Esophagus squamous epithelium (tissue), 5 donors: ENCODE data around the gene FTCD. TPM values are rescaled to one million over a fixed set of nuclear protein-coding genes. Genes with fewer than 3 reads are reported as not detected.
A peak's percentile ranks its signal among the peaks of the same experiment; 100 is the strongest.

Source experiments
- DNase-seq: peaks from one replicate; lab custom pipeline; 2025; lab: John Stamatoyannopoulos, UW
- H3K27ac ChIP-seq, 4 donors: fragments of 200-600 bp; sonication (generic); one replicate each; pipeline ENCODE4 v1.5.1; 2016 to 2019; ENCODE audit warnings: mild to moderate bottlenecking in 1 of 4
- H3K27me3 ChIP-seq, 4 donors: fragments of 200-600 bp; sonication (generic); 1 replicate in 3 of 4; 2 replicates in 1 of 4; pipeline versions ENCODE4 v1.5.1 to v1.6.0; 2017 to 2021; ENCODE audit warnings: antibody characterized with exemption in 1 of 4
- H3K36me3 ChIP-seq, 3 donors: fragments of 200-600 bp; sonication (generic); one replicate each; pipeline ENCODE4 v1.5.1; 2016 to 2019
- H3K4me1 ChIP-seq, 3 donors: fragments of 200-600 bp; sonication (generic); one replicate each; pipeline ENCODE4 v1.5.1; 2017 to 2019
- H3K4me3 ChIP-seq, 4 donors: fragments of 200-600 bp; sonication (generic); 1 replicate in 3 of 4; 2 replicates in 1 of 4; pipeline ENCODE4 v1.5.1; 2016 to 2019; ENCODE audit warnings: mild to moderate bottlenecking in 2 of 4, moderate library complexity in 1 of 4
- H3K9me3 ChIP-seq, 3 donors: fragments of 200-600 bp; sonication (generic); one replicate each; pipeline ENCODE4 v1.5.1; 2016 to 2019
- CTCF ChIP-seq, 6 experiments: fragments of 450-650 bp in 4 of 6; fragments of 200-600 bp in 2 of 6; sonication (generic) in 2 of 6; IDR thresholded peaks; one replicate each; pipeline ENCODE4 v1.5.1; 2016 to 2019; ENCODE audit warnings: antibody characterized with exemption in 6 of 6, mild to moderate bottlenecking in 4 of 6, moderate library complexity in 4 of 6
- POLR2A ChIP-seq, 4 donors: fragments of 450-650 bp; IDR thresholded peaks; one replicate each; pipeline ENCODE4 v1.6.1; 2017; ENCODE audit warnings: antibody characterized with exemption in 4 of 4, mild to moderate bottlenecking in 4 of 4, moderate library complexity in 3 of 4
- WGBS, 2 donors: methylation state at CpG; one replicate each; pipeline ENCODE4 v1.1.5; 2018; 5-methylcytosine and 5-hydroxymethylcytosine counted together
- intact Hi-C: fragments of 100-400 bp; cut with DNase I; formaldehyde crosslinking; loops from one replicate; pipeline ENCODE4 v1.15.0; 2022
- total RNA-seq, 4 donors: library from RNA; depleted of rRNA; stranded (reverse); fragments of >200 nt; gene quantifications; one replicate each; pipeline ENCODE4 v1.1.0, GENCODE V29; 2016
- donor health status: DM: yes; HTN: yes; CAD: no.

FTCD gene
- total RNA-seq, 4 donors from 2014 or later: not detected

- Histone ChIP-seq H3K27me3 (peaks cover 0 to 5% (median 0%) of the 10 kb centered on the region in 4 donors), H3K4me1 (no peaks in the 10 kb centered on the region), H3K4me3 (no peak overlapping the region), H3K9me3 (no peaks in the 10 kb centered on the region), H3K27ac (no peak overlapping the region), H3K36me3 (peaks cover 0 to 4% (median 0%) of the 10 kb centered on the region in 3 donors)
- no peak for DNase-seq
- TF ChIP-seq POLR2A (IDR thresholded peaks at IDR 0.05) (no peak), CTCF (IDR thresholded peaks at IDR 0.05) (no peak)
- intact Hi-C loops: no loop called here
- WGBS, 2 donors: 85 to 98% methylated on average over 28 to 36 of the region's 85 CpGs
Observed at GRCh38 chr21:46131838-46132651, 23.3 kb downstream of the FTCD start.

- no peak for DNase-seq
- Histone ChIP-seq H3K9me3 (no peaks in the 10 kb centered on the region), H3K27me3 (no peaks in the 10 kb centered on the region), H3K4me3 (no peak overlapping the region), H3K36me3 (peaks cover 0 to 9% (median 0%) of the 10 kb centered on the region in 3 donors), H3K27ac (peak overlapping the region in 1 of 4 donors; percentile 10), H3K4me1 (no peaks in the 10 kb centered on the region)
- no peak for TF ChIP-seq POLR2A (IDR thresholded peaks at IDR 0.05)
- TF ChIP-seq CTCF (IDR thresholded peaks at IDR 0.05): no peak
- intact Hi-C loops: no loop called here
- no CpG with 5 or more reads among the region's 4 CpGs for WGBS, 2 donors
Observed at GRCh38 chr21:46131588-46131837, 23.9 kb downstream of the FTCD start.

GRCh38 chr21:46130831-46131587, 24.4 kb downstream of the FTCD start:
- peaks cover 0 to 14% (median 0%) of the 10 kb centered on the region in 3 donors for H3K36me3 ChIP-seq
- 50 to 62% methylated on average over 1 to 6 of the region's 22 CpGs for WGBS, 2 donors
- intact Hi-C loops: no loop called here
- H3K9me3 ChIP-seq: no peaks in the 10 kb centered on the region
- H3K27me3 ChIP-seq: no peaks in the 10 kb centered on the region
- no peaks in the 10 kb centered on the region for H3K4me1 ChIP-seq
- peak overlapping the region in 2 of 4 donors; percentile 10 to 13 for H3K27ac ChIP-seq
- DNase-seq: no peak
- TF ChIP-seq CTCF (IDR thresholded peaks at IDR 0.05) (no peak), POLR2A (IDR thresholded peaks at IDR 0.05) (no peak)
- no peak overlapping the region for H3K4me3 ChIP-seq

- Histone ChIP-seq H3K27me3 (no peaks in the 10 kb centered on the region), H3K9me3 (no peaks in the 10 kb centered on the region), H3K4me3 (no peak overlapping the region), H3K36me3 (peaks cover 0 to 24% (median 0%) of the 10 kb centered on the region in 3 donors), H3K4me1 (no peaks in the 10 kb centered on the region), H3K27ac (peak overlapping the region in 2 of 4 donors; percentile 9 to 13)
- TF ChIP-seq POLR2A (IDR thresholded peaks at IDR 0.05) (no peak), CTCF (IDR thresholded peaks at IDR 0.05) (no peak)
- 79 to 80% methylated on average over 3 to 11 of the region's 27 CpGs for WGBS, 2 donors
- no peak for DNase-seq
- intact Hi-C loops: no loop called here
Observed at GRCh38 chr21:46129846-46130651, 25.3 kb downstream of the FTCD start.
